Ovary (tissue), 10 donors: Measurements from ENCODE around the gene RPS27L. TPM values are rescaled to one million over a fixed set of nuclear protein-coding genes. Genes with fewer than 3 reads are reported as not detected.

Experiments
- DNase-seq, 5 donors: peaks; one replicate each; pipeline ENCODE4 v3.0.0-alpha.2; 2019 to 2020
- H3K27ac ChIP-seq, 2 donors: fragments of 200-600 bp; one replicate each; pipeline versions ENCODE4 v1.5.1 to v1.8.0; 2019 to 2022
- H3K27me3 ChIP-seq: fragments of 200-600 bp; one replicate; pipeline ENCODE4 v1.8.0; 2022
- H3K36me3 ChIP-seq: fragments of 200-600 bp; sonication (generic); one replicate; pipeline ENCODE4 v1.5.1; 2019
- H3K4me1 ChIP-seq: one replicate; pipeline ENCODE4 v1.8.1; 2013; ENCODE audit warnings: mild to moderate bottlenecking, moderate library complexity; ENCODE audit not compliant: insufficient read depth
- H3K4me3 ChIP-seq: fragments of 200-600 bp; sonication (generic); one replicate; pipeline ENCODE4 v1.5.1; 2017
- H3K9me3 ChIP-seq, 2 donors: fragments of 200-600 bp in 1 of 2; sonication (generic) in 1 of 2; one replicate each; pipeline versions ENCODE4 v1.5.1 to v1.8.1; 2013 to 2019; ENCODE audit warnings: mild to moderate bottlenecking in 1 of 2, moderate library complexity in 1 of 2
- CTCF ChIP-seq, 3 donors: fragments of 450-650 bp in 2 of 3; fragments of 200-600 bp in 1 of 3; IDR thresholded peaks; one replicate each; pipeline versions ENCODE4 v1.5.1 to v1.8.0; 2016 to 2022; ENCODE audit warnings: antibody characterized with exemption in 3 of 3, mild to moderate bottlenecking in 1 of 3
- EP300 ChIP-seq: sonication (generic); formaldehyde crosslinking; IDR thresholded peaks from one replicate; pipeline ENCODE4 v1.6.1; 2017; ENCODE audit warnings: antibody characterized with exemption
- POLR2A ChIP-seq: fragments of 450-650 bp; IDR thresholded peaks from one replicate; pipeline ENCODE4 v1.6.1; 2017; ENCODE audit warnings: antibody characterized with exemption, mild to moderate bottlenecking, moderate library complexity
- WGBS, 3 donors: extraction: QIAGEN DNeasy Blood & Tissue Kit in 1 of 3; methylation state at CpG; one replicate each; pipeline versions ENCODE4 v1.1.5 to v1.1.7; 2013 to 2017; 5-methylcytosine and 5-hydroxymethylcytosine counted together
- intact Hi-C, 4 donors: fragments of 100-400 bp; cut with DNase I; formaldehyde crosslinking; loops; one replicate each; pipeline versions ENCODE4 v1.11.0 to v1.15.1; 2022 to 2023
- long read RNA-seq, 3 donors: library from polyadenylated mRNA in 2 of 3; unstranded in 2 of 3; transcript quantifications; one replicate each; pipeline ENCODE4 v2.0.0 and lab custom pipeline, GENCODE V29; 2021 to 2026
- polyA plus RNA-seq, 2 donors: library from polyadenylated mRNA; stranded (reverse); fragments of 200-250 nt in 1 of 2; fragments of 350-450 nt in 1 of 2; fragmentation: Illumina TruSeq in 1 of 2; extraction: RNeasy Lipid Tissue Mini Kit (QIAGEN cat#74804) in 1 of 2; gene quantifications; one replicate each; pipeline ENCODE4 v1.2.3, GENCODE V29; 2013 to 2014
- total RNA-seq, 7 donors: library from RNA; depleted of rRNA in 2 of 7; stranded (reverse); fragments of >200 nt in 2 of 7; fragmentation: NEBNext Ultra II Directional in 3 of 7; extraction: Animal tissue kit (Norgen Biotek cat#: 25700) in 3 of 7; gene quantifications; one replicate each; pipeline versions ENCODE4 v1.1.0 to v1.2.4, GENCODE V29; 2016 to 2023
- donor health status: DM: no; HTN: no; CAD: no; lungs with moderate emphysema.
- donor health status: DM: no; HTN: no; CAD: no.
- donor health status: Bipolar disorder and iron deficiency.
- donor health status: DM: yes; HTN: yes; CAD: no.
- donor health status: DM: no; HTN: no; CAD: no.
- donor health status: DM: yes; HTN: yes; CAD: no.

Gene RPS27L
- 100 to 1,000 TPM in 2 of 7 donors, 10 to 100 TPM in 5; 85.5 to 129 (median 95.0) TPM for total RNA-seq
- 100 to 1,000 TPM in 1 of 2 donors, 10 to 100 TPM in 1; 92.0 to 121 TPM for polyA plus RNA-seq
- long read RNA-seq, donor 1, full-length matches to known transcripts, result 22 of 26 reads
- long read RNA-seq, donor 1, partial matches to known transcripts, result 0 of 26 reads
- long read RNA-seq, donor 1, other reads (novel, unspliced or antisense), result 4 of 26 reads
- long read RNA-seq, donor 2, full-length matches to known transcripts, result 98 of 98 reads
- long read RNA-seq, donor 2, partial matches to known transcripts, result 0 of 98 reads
- long read RNA-seq, donor 2, other reads (novel, unspliced or antisense), result 0 of 98 reads
- long read RNA-seq, donor 3, full-length matches to known transcripts, result 63 of 66 reads
- long read RNA-seq, donor 3, partial matches to known transcripts, result 1 of 66 reads
- long read RNA-seq, donor 3, other reads (novel, unspliced or antisense), result 2 of 66 reads

DNA sequence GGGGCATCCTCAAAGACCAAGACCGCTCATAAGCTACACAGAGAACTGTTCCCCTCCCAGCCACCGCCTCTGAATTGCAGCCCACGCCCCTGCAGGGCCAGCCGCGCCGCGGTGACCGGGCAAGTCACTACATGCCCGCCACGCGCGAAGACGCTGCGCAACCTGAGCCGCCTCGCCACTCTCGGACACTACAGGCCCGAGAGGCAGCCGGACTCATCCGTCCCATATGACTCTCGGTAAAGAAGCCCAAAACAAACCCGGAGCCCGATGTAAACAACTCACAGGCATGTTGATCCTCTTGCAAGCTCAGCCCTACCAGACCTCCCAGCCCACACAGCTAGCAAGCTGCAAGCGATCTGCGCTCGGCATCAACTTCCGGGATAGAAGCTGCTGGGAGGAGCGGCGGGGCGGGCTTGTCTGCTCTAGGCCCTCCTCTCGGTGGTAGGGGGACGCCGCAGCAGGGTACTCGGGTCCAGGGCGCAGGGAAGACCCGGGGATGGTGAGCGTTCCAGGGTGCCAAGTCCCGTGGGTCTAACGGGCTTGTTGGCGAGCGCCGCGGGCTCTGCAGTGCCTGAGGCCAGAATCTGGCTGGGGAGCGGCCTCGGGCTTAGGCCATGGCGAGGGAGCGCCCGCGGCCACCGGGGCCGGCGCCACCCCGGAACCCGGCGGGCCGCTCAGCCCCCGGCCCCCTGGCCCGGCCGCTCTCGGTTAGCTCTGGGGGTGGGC lies at the start of gene RPS27L:
TSS of gene RPS27L (minus strand) at position 360 of the 726 bp plus-strand sequence. CDS start at position 288, 72 bp downstream.
- Histone ChIP-seq H3K36me3 (no peaks in the 10 kb centered on the region), H3K27me3 (no peaks in the 10 kb centered on the region), H3K4me3 (peak within 1 kb of the TSS; percentile 97), H3K9me3 (no peaks in the 10 kb centered on the region), H3K27ac (peak within 1 kb of the TSS; percentile 37 to 96), H3K4me1 (peaks cover 2% of the 10 kb centered on the region)
- peak; percentile 88 to 91 (median 89) for DNase-seq
- intact Hi-C loops, result loop anchor here in 2 of 4 donors (10.0 kb wide), 3 partner anchors 112 to 248 kb away; partner anchors contain the start of genes APH1B (in 1 of the 2) and TPM1 (in 1 of the 2)
- TF ChIP-seq POLR2A (peak; percentile 69), EP300 (no peak), CTCF (IDR thresholded peaks at IDR 0.05) (peak in 1 of 3 donors; percentile 10)
- 0 to 1% (median 1%) methylated on average over 37 to 60 of the region's 60 CpGs for WGBS, 3 donors

GRCh38 chr15:63206079-63206478 lies 48.8 kb upstream of the RPS27L start:
- no peaks in the 10 kb centered on the region for H3K9me3 ChIP-seq
- peaks cover 22% of the 10 kb centered on the region for H3K4me1 ChIP-seq
- no peak for DNase-seq
- no peaks in the 10 kb centered on the region for H3K36me3 ChIP-seq
- TF ChIP-seq EP300 (no peak), CTCF (IDR thresholded peaks at IDR 0.05) (no peak), POLR2A (no peak)
- 75 to 83% (median 76%) methylated on average over 2 of the region's 2 CpGs for WGBS, 3 donors
- intact Hi-C loops, result no loop called here
- H3K27ac ChIP-seq, result no peak overlapping the region
- H3K27me3 ChIP-seq, result no peaks in the 10 kb centered on the region
- H3K4me3 ChIP-seq, result no peak overlapping the region

- WGBS, 3 donors, result 47 to 82% (median 69%) methylated on average over 9 of the region's 9 CpGs
- H3K36me3 ChIP-seq, result no peaks in the 10 kb centered on the region
- H3K9me3 ChIP-seq, result no peaks in the 10 kb centered on the region
- H3K27ac ChIP-seq, result no peak overlapping the region
- no peaks in the 10 kb centered on the region for H3K27me3 ChIP-seq
- no peak for DNase-seq
- no peak overlapping the region for H3K4me3 ChIP-seq
- intact Hi-C loops, result no loop called here
- TF ChIP-seq POLR2A (no peak), CTCF (IDR thresholded peaks at IDR 0.05) (no peak), EP300 (no peak)
- peaks cover 21% of the 10 kb centered on the region for H3K4me1 ChIP-seq
These were observed 46.3 kb upstream of the RPS27L start for GRCh38 chr15:63203451-63204090.

DNA sequence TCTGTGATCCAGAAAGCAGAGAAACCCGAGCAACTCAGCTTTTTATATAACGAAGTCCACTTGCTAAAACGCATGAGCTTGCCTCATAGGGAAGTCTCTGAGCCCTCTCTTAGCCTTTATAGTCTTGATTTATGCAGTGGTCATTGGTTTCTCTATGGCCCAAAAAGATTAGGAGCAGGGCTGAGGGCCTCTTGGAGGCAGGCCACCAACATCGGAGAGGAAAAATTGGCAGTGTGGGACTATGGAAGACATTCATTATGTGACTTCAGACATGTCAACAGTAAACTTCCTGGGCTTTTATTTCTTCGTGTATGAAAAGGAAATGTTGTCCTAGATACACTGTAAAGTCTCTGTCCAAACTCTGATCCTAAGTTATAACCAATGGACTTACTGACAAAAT lies 45.6 kb upstream of the RPS27L start:
- intact Hi-C loops, result no loop called here
- peaks cover 24% of the 10 kb centered on the region for H3K4me1 ChIP-seq
- H3K27me3 ChIP-seq, result no peaks in the 10 kb centered on the region
- H3K4me3 ChIP-seq, result no peak overlapping the region
- TF ChIP-seq EP300, result no peak
- no peaks in the 10 kb centered on the region for H3K9me3 ChIP-seq
- WGBS, 3 donors, result 61 to 67% (median 66%) methylated on average over 5 of the region's 5 CpGs
- H3K36me3 ChIP-seq, result no peaks in the 10 kb centered on the region
- no peak for DNase-seq
- H3K27ac ChIP-seq, result no peak overlapping the region
